H1 (cell line): Measurements from ENCODE around the gene ARHGAP10. TPM values are rescaled to one million over a fixed set of nuclear protein-coding genes. Genes with fewer than 3 reads are reported as not detected.

ENCODE experiments used
- ATF2 ChIP-seq: IDR thresholded peaks from 2 replicates; pipeline ENCODE4 v1.6.1; 2012; ENCODE audit warnings: low read length, inconsistent platforms
- EGR1 ChIP-seq: IDR thresholded peaks from 2 replicates; pipeline ENCODE4 v1.6.1; 2011; ENCODE audit warnings: low read depth, low read length, borderline replicate concordance
- MAX ChIP-seq: IDR thresholded peaks from 2 replicates; pipeline ENCODE4 v1.6.1; 2012; ENCODE audit warnings: inconsistent platforms
- RBBP5 ChIP-seq: IDR thresholded peaks from 2 replicates; pipeline ENCODE4 v1.7.1; 2012; ENCODE audit warnings: low read depth, mild to moderate bottlenecking, inconsistent platforms, low read length, moderate library complexity, borderline replicate concordance
- TAF7 ChIP-seq: optimal IDR thresholded peaks from 2 replicates; pipeline ENCODE3; 2011; ENCODE audit warnings: low read depth, mild to moderate bottlenecking, inconsistent platforms, low read length, moderate library complexity, borderline replicate concordance
- polyA plus RNA-seq, 7 experiments: library from polyadenylated mRNA; depleted of rRNA in 3 of 7; stranded (reverse) in 5 of 7; unstranded in 2 of 7; fragments of >200 nt in 5 of 7; fragments of 200-250 nt in 2 of 7; gene quantifications; 1 replicate in 5 of 7; 2 replicates in 1 of 7; 4 replicates in 1 of 7; pipeline versions ENCODE4 v1.2.1 to v1.2.3, GENCODE V29; 2011 to 2013; ENCODE audit warnings: missing spikeins in 2 of 7, mixed read lengths in 2 of 7
- total RNA-seq: library from RNA; stranded (reverse); fragmentation: NEBNext Ultra II Directional; extraction: Animal tissue kit (Norgen Biotek cat#: 25700); gene quantifications from 2 replicates; pipeline ENCODE4 v1.2.1, GENCODE V29; 2021

Gene ARHGAP10
- total and polyA plus RNA-seq, 2 of the 8 experiments (the other 6 are each of a cell fraction or from before 2014, with no cell fraction given): 3.7 to 6.1 TPM

GRCh38 chr4:147823130-147823529 is 91.2 kb downstream of the ARHGAP10 start (continued):
- TF ChIP-seq MAX (no peak), RBBP5 (no peak), EGR1 (no peak), TAF7 (no peak), ATF2 (no peak)
- TF ChIP-seq, all 59 proteins: peak for 0
